Measurements from ENCODE around the gene SPR.
A peak's percentile ranks its signal among the peaks of the same experiment; 100 is the strongest.

Gene SPR

DNA sequence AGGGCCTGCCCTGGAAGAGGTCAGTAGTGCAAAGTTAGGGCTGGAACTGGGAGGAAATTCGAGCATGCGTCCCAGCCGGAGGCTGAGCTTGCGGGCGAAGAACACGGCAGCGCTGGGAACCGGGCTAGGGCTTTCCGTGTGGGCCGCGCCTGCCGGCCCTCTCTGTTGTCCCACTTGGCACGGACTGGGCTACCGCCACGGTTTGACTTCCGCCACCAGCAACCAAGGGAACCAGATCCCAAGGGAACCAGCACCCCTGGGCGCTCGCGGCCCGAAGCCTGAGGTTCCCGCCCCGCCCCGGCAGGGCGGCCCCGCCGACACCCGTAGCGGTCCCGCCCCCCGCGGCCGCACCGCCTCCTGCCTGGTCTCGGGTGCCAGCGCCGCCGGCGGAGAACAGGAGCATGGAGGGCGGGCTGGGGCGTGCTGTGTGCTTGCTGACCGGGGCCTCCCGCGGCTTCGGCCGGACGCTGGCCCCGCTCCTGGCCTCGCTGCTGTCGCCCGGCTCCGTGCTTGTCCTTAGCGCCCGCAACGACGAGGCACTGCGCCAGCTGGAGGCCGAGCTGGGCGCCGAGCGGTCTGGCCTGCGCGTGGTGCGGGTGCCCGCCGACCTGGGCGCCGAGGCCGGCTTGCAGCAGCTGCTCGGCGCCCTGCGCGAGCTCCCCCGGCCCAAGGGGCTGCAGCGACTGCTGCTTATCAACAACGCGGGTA is at the start of gene SPR:
SPR (plus strand) TSS at position 377 of the 708 bp plus-strand sequence; CDS start at position 402, 25 bp downstream.
- peak in 46 of 51 donors; percentile 28 to 81 (median 64) for DNase-seq

DNA sequence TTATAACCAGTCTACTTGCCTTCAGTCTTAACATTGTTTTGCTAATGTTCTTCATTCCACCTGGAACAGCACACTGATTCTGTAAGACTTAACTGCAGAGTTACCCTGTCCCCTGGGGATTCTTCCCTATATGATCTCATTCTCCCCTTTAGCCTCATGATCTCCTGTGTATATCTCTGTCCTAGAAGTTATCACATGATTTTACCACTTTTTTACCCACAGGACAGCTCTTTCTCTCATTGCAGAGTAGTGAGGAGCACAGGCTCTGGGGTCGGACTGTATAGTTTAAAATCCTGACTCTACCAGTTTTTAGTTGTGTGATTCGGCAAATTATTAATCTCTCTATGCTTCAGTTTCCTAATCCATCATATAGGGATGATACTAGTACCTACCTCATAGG is 47.1 kb upstream of the SPR start:
- DNase-seq: no peak

DNA sequence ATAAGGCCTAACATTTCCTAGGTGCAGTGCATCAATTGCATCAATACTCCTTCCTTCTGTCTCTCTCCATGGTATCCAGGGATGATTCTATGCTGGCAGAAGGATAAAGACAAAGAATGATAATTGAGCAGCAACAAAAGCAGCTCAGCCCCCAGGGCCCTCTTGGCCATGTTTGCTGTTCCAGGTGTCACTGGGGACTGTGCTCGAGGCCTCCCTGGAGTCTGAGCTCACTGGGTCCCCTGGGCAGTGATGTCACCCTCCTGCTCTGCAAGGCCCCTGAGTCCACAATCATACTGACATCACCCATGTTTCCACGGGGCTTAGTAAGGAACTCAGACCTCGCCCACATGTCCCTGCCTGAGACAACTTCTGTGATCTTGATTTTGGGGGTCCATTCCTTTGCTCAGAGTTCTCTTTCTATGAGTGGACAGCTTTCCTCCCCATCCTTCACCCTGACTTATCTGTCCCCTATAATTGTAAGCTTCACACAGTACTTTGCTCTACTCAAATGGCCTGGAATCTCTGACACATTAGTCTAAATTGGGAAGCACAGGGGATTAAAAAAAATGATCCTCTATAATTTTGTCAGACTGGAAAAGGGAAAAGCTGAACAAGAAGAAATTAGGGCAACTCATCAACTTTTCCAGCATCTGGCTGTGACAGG is 45.6 kb upstream of the SPR start:
- DNase-seq: no peak

DNA sequence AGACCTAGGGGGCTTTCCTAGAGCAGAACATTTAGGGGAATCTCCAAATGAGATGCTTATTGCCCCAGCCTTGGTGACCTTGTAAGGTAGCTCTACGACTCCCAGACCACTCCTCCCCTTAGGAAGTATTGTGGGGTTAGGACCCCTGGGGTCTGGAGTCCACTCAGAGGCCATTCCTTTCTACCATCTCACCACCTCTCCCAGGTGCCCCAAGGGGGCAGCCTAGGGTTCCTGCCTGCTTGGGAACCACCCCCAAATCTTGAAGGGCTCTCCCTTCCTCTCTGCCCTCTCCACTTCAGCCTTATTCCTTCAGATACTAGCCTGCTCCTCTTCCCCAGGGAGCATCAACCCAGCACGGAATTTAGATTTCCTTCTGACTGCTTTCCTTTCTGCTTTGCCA is 43.9 kb upstream of the SPR start:
- DNase-seq: no peak

DNA sequence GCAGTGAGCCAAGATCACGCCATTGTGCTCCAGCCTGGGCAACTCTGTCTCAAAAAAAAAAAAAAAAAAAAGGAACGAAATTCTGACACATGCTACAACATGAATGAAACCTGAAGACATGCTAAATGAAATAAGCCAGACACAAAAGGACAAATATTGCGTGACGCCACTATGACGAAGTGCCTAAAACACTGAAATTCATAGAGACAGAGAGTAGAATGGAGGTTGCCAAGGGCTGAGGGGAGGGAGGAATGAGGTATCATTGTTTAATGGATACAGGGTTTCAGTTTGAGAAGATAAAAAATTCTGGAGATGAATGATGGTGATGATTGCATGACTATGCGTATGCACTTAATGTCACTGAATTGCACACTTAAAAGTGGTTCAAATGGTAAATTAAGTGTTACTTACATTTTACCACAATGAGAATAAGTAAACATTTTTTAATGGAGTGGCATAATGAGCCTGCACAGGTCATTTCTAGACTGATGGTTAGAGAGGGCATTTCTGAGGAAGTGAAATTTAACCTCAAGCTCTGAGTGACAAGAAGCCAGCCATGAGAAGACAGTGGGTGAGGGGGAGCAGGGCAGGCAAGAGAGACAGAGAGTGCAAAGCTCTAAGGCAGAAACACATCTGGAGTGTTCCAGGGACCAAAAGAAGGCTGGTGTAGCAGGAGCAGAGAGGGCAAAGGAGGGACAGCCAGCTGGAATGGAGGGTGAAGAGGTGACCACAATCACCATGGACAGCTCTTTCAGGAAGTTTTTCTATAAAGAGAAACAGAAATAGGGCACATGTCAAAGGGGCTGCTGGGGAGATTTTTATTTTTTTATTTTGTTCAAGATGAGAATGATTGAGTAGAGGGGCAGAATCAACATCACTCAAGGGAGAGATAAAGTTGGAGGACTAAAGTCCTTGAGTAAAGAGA is 40.8 kb upstream of the SPR start:
- no peak for DNase-seq

DNA sequence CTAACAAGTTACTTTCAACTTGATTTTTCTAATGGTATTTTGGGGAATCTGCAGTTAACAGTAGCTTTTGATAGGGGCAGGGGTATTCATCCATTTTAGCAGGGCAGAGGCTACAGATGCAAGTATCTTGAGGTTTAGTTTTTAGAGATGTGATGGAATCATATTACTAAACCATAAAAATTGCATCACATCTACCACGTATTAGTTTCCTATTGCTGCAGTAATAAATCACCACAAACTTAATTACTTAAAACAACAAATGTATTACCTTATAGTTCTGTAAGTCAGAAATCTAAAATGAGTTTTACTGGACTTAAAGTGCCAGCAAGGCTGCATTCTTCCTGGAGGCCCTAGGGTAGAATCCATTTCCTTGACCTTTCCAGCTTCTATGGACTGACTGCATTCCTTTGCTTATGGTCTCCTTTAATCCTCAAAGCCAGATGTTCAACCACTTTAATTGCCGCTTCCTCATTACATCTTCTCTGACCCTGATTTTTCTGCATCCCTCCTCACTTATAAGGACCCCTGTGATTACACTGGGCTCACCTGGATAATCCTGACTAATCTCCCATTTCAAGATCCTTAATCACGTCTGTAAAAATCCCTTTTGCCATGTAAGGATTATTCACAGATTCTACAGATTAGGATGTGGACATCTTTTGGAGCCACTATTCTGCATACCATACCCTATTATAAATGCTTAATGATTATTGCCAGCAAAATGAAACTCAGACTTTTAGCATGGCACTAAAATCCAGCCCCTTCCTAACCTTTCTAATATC is 39.5 kb upstream of the SPR start:
- DNase-seq: no peak

DNA sequence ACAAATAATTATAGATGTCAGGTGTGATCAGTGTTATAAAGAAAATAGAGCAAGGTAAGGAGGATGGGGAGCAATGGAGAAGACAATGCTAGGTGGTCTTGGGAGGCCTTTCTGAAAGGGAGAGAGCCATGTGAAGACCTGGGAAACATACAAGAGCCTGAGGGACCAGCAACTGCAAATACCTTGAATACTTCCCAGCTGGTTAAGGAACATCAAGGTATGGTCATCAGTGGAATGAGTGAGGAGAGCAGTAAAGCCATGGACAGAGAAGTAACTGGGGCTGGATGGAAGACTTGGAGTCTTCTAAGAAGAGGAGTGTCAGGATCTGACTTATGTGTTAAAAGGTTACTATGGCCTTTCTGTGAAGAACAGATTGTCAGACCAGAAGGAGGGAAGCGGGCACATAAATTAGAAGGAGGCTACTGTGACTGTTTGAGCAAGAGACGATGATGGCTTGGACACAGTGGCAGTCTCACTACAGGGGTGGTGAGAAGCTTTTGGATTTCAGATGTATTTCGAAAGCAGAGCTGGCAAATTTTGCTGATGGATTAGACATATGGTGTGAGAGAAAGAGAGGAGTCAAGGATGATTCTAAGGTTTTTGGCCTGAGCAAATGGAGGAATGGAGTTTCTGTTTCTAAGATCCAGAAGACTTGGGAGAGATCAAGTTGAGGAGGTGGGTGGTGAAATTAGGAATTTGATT is 38.6 kb upstream of the SPR start:
- no peak for DNase-seq

DNA sequence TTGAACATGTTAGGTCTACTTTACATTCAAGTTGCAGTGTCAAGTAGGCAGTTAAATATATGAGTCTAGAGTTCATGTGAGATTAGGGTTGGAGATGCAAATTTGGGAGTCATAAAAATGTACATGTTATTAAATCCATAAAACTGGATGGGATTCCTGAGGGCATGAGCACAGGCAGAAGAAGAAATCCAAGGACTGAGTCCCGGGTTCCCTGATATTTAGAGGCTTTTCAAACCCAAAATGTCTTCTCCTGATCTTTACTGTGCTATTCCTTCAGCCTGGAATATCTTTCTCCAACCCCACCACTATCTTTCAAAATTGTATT is 38.1 kb upstream of the SPR start:
- no peak for DNase-seq

DNA sequence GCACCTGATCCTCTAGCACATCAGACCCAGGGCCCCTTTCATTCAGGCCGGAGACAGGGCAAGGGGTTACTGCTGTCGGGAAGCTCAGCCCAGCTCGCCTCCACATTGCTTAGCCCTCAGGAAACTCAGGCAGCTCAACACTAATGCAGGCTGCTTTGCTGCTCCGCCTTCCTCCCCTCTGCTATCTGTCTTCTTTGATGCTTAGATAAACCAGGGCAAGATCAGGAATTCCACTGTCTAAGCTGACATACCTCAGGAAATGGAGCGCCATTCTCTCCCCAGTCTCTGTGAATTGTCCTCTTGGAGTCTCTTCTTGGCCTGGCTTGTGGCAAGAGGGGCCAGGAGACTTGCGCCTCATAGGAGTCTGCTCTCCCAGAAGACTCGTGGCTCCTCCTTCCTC is 35.9 kb upstream of the SPR start:
- no peak for DNase-seq

DNA sequence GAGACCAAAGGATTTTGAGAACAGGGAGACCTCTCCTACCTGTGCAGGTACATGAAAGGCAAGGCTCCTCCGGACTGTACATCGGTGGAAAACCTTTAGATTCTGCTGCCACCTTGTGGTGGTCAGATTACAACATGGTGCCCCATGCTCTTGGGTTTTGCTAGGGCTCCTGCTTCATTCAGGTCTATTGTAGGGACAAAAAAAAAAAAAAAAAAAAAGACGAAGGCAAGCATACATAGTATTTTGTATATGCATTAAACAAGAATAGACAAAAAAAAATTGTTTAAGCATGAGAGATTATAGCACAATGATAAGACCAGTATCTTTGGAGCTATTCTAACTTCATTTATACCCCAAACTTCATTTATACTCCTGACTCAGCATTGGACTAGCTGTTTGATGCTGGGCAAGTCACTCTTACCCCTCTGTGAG is 27.4 kb upstream of the SPR start:
- DNase-seq: peak in 43 of 51 donors; percentile 0 to 74 (median 26)

DNA sequence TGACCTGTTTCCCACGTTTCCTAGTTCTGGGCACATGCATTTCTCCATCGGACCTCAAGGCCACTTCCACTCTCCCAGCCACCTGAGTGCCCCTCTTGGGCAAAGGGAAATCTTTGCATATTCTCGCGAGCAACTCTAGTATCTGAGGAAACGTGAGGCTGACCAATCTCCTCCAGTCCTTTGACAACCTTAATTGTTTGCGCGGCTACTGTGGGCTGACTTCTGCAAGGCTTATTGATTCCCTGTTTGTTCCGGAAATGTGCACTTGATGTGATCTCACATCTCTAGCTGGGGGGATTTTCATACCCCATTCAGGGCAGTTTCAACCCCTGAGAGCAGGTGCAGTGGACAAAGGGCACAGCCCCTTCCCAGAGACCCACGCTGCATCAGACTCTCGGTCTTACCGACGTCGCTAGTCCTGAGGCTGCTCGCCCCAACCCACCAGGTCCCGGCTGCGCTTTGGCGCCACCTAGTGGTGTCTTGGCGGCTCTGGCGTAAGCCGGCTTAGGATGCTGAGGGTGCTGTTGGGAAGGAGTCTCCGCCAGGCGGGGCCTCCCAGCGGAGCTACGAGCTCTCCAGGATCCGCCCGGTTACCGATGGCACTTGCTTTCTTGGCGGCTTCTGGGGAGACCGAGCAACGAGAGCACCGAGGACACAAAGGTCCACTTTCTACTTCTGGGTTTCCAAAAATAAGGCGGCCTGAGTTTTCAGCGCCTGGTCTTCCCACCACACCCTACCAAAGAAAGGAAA is 24.8 kb upstream of the SPR start:
- peak; percentile 15 to 92 (median 74) for DNase-seq

DNA sequence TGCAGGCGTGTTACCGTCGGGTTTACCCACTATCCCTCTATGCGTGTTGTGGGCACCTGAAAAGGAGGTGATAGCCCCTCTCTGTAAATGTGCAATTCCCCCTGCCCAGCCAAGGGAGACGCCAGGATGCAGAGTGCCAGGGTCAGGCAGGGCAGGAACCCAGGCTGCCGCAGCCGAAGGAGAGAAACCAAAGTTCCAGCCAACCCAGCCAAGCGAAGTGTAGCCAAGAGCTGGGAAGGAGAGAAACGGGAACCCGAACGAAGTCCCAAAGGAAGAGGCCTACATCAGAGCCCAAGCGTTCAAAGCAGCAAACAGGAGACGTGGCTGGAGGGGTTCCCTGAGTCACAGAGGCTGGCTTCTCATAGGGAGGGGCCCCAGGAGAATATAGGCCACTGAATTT is 24.2 kb upstream of the SPR start:
- DNase-seq: peak in 1 of 51 donors; percentile 5

DNA sequence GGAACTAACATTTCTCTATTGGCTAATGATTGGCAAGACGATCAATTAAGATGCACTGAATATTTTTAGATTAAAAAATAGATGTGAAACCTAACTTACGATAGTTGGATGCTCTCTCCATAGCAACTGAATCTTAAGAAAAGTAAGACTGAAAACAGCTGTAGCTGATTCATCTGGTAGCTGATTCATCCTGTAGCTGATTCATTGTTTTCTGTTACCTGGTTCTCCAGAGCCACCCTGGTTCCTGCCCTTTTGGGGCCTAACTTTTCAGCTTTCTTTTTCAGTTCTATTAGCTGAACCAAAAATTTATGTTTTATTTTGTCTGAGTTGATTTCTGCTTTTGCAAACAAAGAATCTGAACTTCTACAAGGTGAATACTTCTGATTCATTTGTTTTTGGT is 22.7 kb upstream of the SPR start:
- peak in 1 of 51 donors; percentile 13 for DNase-seq

DNA sequence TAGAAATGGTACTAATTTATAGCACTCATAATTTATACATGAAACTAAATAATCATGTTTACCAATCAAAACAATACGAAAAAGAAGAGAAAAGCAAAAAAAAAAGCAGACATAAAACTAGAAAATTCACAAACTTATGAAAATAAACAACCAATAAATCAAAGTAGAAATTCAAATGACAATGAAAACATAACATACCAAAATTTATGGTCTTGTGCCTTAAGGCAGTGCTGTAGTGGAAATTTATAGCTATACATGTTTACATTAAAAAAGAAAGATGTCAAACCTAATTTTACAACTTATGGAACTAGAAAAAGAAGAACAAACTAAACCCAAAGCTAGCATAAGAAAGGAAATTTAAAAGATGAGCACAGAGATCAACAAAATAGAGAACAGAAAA is 16.1 kb upstream of the SPR start:
- DNase-seq: no peak

DNA sequence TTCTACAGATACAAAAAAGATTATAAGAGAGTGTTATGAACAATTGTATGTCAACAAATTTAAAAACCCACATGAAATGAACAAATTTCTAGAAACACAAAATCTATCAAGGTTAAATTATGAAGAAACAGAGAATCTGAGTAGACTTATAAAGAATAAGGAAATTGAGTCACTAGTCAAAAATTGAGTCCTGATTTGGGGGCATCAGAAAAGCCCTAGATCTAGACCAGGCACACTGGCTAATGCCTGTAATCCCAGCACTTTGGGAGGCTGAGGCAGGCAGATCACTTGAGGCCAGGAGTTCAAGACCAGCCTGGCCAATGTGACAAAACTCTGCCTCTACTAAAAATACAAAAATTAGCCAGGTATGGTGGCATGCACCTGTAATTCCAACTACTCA is 15.3 kb upstream of the SPR start:
- no peak for DNase-seq

DNA sequence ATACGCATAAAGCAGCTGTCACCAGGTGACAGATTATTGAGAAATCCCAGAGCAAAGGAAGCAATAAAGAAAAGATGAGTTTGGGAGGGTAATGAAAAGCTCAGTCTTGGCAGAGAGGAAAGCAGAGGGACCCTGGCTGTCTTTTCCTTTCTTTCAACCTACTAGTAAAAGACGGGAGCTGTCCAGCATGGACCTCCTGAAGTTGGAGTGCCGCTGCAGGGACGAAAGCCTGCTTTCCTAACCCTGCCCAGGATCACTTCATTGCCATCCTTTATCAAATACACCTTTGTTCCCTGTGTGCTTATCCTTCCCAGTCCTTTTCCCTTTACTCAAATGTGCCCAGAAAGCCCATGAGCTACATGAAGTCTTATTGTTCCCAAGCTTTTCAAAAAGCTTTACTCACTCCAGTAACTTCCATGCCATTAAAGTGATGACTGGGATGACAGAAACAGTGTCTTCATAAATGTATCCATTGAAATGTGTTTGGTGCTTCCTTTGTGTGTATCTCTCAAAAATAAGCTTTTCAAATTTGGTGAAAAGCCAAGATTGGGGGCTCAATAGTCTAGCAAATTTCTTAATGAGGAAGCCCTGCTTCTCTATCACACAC is 3.7 kb upstream of the SPR start:
- peak in 1 of 51 donors; percentile 9 for DNase-seq

DNA sequence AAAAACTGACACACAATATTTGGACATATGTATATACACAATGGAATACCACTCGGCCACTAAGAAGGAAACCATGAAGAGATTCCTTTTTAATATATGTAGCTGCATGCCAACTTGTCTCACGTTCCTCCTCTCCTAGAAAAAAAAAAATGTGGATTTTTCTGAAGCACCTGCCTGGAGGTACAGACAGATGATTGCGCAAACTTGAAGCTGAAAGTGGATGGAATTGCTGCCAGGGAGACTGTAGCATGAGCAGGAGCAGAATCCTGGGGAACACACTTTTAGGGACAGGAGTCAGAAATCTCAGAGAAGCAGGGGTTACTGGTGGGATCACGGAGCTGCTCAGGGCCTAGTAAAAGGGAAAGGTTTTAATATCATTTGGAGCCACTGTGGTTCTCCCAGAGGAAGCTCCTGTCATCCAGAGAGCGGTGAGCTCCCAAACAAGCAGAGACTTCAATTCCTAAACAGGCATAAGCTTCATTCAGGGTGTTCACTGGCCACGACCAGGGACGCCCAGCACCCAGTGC is 640 bp upstream of the SPR start:
- DNase-seq: no peak

DNA sequence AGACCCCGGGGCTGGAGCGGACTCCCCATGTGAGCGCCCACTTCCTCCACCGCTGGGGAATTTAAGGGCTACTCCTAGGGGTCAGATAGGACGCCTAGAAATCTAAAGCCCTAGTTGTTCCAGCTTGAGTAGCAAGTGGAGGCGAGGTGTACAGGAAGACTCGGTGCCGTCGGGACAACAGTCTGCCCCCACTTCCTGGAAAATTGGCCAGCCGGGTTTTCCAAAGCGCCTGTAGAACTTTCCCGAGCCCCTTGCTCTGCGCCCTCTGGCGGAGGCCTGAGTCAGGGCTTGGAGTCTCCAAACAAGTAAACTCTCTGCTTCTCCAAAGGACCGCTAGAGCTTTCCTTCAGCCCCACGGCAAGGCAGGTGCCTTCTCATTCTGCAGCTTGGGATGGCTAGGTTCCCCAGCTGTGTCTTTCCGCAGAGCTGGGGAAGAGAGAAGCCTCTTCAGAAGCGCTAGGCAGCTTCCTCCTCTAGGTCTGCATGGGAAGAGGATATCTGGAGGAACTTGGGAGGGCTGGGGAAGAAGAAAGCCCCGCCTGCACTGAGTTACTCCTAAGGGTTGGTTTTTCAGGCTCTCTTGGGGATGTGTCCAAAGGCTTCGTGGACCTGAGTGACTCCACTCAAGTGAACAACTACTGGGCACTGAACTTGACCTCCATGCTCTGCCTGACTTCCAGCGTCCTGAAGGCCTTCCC is 681 bp downstream of the SPR start:
- peak; percentile 16 to 86 (median 70) for DNase-seq

All from hypothalamus (tissue), 51 donors.